GM12891 (cell line): ENCODE data around the gene FAM149B1.
"Not testable (repeated sequence)": the region's sequence is repeated elsewhere in the genome, so short reads cannot be mapped to it uniquely, and the experiment has no call there.

Experiments
- POLR2A ChIP-seq: IDR thresholded peaks from 2 replicates; pipeline ENCODE4 v1.6.1; 2011; ENCODE audit warnings: low read depth, low read length, control low read depth
- POLR2AphosphoS5 ChIP-seq: IDR thresholded peaks from 2 replicates; pipeline ENCODE4 v1.6.1; 2011; ENCODE audit warnings: low read depth, low read length, control low read depth

GRCh38 chr10:73258612-73259011 is 90.7 kb downstream of the FAM149B1 start:
- TF ChIP-seq POLR2AphosphoS5, POLR2A: not testable (repeated sequence)
